ENCODE data around the gene MYH7. TPM values are rescaled to one million over a fixed set of nuclear protein-coding genes. Genes with fewer than 3 reads are reported as not detected.
"Not testable (repeated sequence)": the region's sequence is repeated elsewhere in the genome, so short reads cannot be mapped to it uniquely, and the experiment has no call there.

Gene MYH7
- total RNA-seq, 6 donors from 2014 or later = not detected

GRCh38 chr14:23402296-23403138 lies 32.9 kb downstream of the MYH7 start:
- H3K4me3 ChIP-seq = no peak overlapping the region
- H3K9me3 ChIP-seq = no peaks in the 10 kb centered on the region
- 57 to 71% methylated on average over 25 of the region's 25 CpGs for WGBS, 2 donors
- ATAC-seq (ENCODE audit: low FRiP score in 2 of 2) = no peak
- H3K4me1 ChIP-seq = no peaks in the 10 kb centered on the region
- H3K27ac ChIP-seq = no peak overlapping the region
- no peak for DNase-seq
- no peaks in the 10 kb centered on the region for H3K27me3 ChIP-seq
- H3K36me3 ChIP-seq = no peaks in the 10 kb centered on the region
- TF ChIP-seq POLR2A (IDR thresholded peaks at IDR 0.05) = no peak
- TF ChIP-seq EP300 (IDR thresholded peaks at IDR 0.05) = no peak
- no peak for TF ChIP-seq POLR2AphosphoS5 (IDR thresholded peaks at IDR 0.05)
- TF ChIP-seq CTCF (IDR thresholded peaks at IDR 0.05) = no peak

GRCh38 chr14:23401291-23401690 lies 34.2 kb downstream of the MYH7 start:
- no peaks in the 10 kb centered on the region for H3K36me3 ChIP-seq
- H3K9me3 ChIP-seq = no peaks in the 10 kb centered on the region
- no peaks in the 10 kb centered on the region for H3K27me3 ChIP-seq
- DNase-seq (no peak), ATAC-seq (ENCODE audit: low FRiP score in 2 of 2) (no peak)
- H3K4me3 ChIP-seq = no peak overlapping the region
- WGBS, 2 donors = 59 to 76% methylated on average over 4 of the region's 4 CpGs
- TF ChIP-seq POLR2A (IDR thresholded peaks at IDR 0.05) (no peak), CTCF (IDR thresholded peaks at IDR 0.05) (no peak), POLR2AphosphoS5 (IDR thresholded peaks at IDR 0.05) (no peak), EP300 (IDR thresholded peaks at IDR 0.05) (no peak)
- no peaks in the 10 kb centered on the region for H3K4me1 ChIP-seq
- no peak overlapping the region for H3K27ac ChIP-seq

GRCh38 chr14:23400496-23401149 lies 34.8 kb downstream of the MYH7 start:
- not testable (repeated sequence) for H3K27ac ChIP-seq; ATAC-seq (ENCODE audit: low FRiP score in 2 of 2); H3K27me3 ChIP-seq; H3K4me3 ChIP-seq; H3K36me3 ChIP-seq; DNase-seq; H3K4me1 ChIP-seq; H3K9me3 ChIP-seq
- 82 to 84% methylated on average over 15 to 16 of the region's 16 CpGs for WGBS, 2 donors

- no peak for ATAC-seq (ENCODE audit: low FRiP score in 2 of 2)
- H3K36me3 ChIP-seq = no peaks in the 10 kb centered on the region
- H3K4me3 ChIP-seq = no peak overlapping the region
- H3K27me3 ChIP-seq = no peaks in the 10 kb centered on the region
- no peak overlapping the region for H3K27ac ChIP-seq
- no peak for DNase-seq
- TF ChIP-seq CTCF (IDR thresholded peaks at IDR 0.05) = no peak
- no peak for TF ChIP-seq POLR2A (IDR thresholded peaks at IDR 0.05)
- TF ChIP-seq EP300 (IDR thresholded peaks at IDR 0.05) = no peak
- no peak for TF ChIP-seq POLR2AphosphoS5 (IDR thresholded peaks at IDR 0.05)
- WGBS, 2 donors = 79 to 96% methylated on average over 2 to 6 of the region's 6 CpGs
- no peaks in the 10 kb centered on the region for H3K9me3 ChIP-seq
- no peaks in the 10 kb centered on the region for H3K4me1 ChIP-seq
Observed at GRCh38 chr14:23399591-23399990, 35.9 kb downstream of the MYH7 start.

GRCh38 chr14:23399136-23399535 lies 36.3 kb downstream of the MYH7 start:
- WGBS, 2 donors = 59 to 89% methylated on average over 3 of the region's 3 CpGs
- H3K27ac ChIP-seq = no peak overlapping the region
- ATAC-seq (ENCODE audit: low FRiP score in 2 of 2) = no peak

More at GRCh38 chr14:23399136-23399535, 36.3 kb downstream of the MYH7 start:
- Histone ChIP-seq H3K4me3 (no peak overlapping the region), H3K4me1 (no peaks in the 10 kb centered on the region), H3K9me3 (no peaks in the 10 kb centered on the region), H3K27me3 (no peaks in the 10 kb centered on the region), H3K36me3 (no peaks in the 10 kb centered on the region)
- TF ChIP-seq POLR2AphosphoS5 (IDR thresholded peaks at IDR 0.05) (no peak), POLR2A (IDR thresholded peaks at IDR 0.05) (no peak), CTCF (IDR thresholded peaks at IDR 0.05) (no peak), EP300 (IDR thresholded peaks at IDR 0.05) (no peak)
- DNase-seq = no peak
